Activated CD8-positive, alpha-beta memory T cell treated with anti-CD3 and anti-CD28 coated beads, Interleukin-2, amount 10 ng/mL, durations not matched to agents 7 days and 5 days (primary cell): Measurements from ENCODE around the gene ZNF555. TPM values are rescaled to one million over a fixed set of nuclear protein-coding genes. Genes with fewer than 3 reads are reported as not detected.

Source experiments
- total RNA-seq, 2 experiments: library from RNA; stranded (reverse); gene quantifications; one replicate each; pipeline ENCODE4 v1.2.3, GENCODE V29; 2021

The ZNF555 gene
- total RNA-seq, 2 experiments from 2014 or later = 2.5 to 3.1 TPM

Other genes with a start within 250 kb of the ZNF555 start
- gene GNG7, start 138.8 kb upstream of the ZNF555 start, total RNA-seq = not detected
- gene DIRAS1, start 120.1 kb upstream of the ZNF555 start, total RNA-seq = not detected
- gene SLC39A3, start 101.5 kb upstream of the ZNF555 start, total RNA-seq = 10 to 100 TPM; 36.9 to 41.3 TPM
- gene SGTA, start 58.2 kb upstream of the ZNF555 start, total RNA-seq = 10 to 100 TPM; 49.3 to 58.6 TPM
- gene THOP1, start 56.0 kb upstream of the ZNF555 start, total RNA-seq = 100 to 1,000 TPM; 138 to 139 TPM
- gene ZNF554, start 21.6 kb upstream of the ZNF555 start, total RNA-seq = 1 to 10 TPM; 1.1 to 1.6 TPM
- not detected for gene ZNF556, start 25.9 kb downstream of the ZNF555 start, total RNA-seq
- 1 to 10 TPM; 4.5 to 4.6 TPM for gene ZNF57, start 59.5 kb downstream of the ZNF555 start, total RNA-seq
- 1 to 10 TPM; 4.1 to 4.9 TPM for gene ZNF77, start 103.5 kb downstream of the ZNF555 start, total RNA-seq
- gene TLE6, start 136.1 kb downstream of the ZNF555 start, total RNA-seq = 1 to 10 TPM; 1.9 to 3.2 TPM
- gene TLE2, start 187.8 kb downstream of the ZNF555 start, total RNA-seq = 1 to 10 TPM in 1 of 2 experiments, under 1 TPM in 1; 0.47 to 1.0 TPM
- gene TLE5, start 221.0 kb downstream of the ZNF555 start, total RNA-seq = 100 to 1,000 TPM; 508 to 583 TPM